ENCODE results near the gene IMMP2L.

IMMP2L gene

DNA sequence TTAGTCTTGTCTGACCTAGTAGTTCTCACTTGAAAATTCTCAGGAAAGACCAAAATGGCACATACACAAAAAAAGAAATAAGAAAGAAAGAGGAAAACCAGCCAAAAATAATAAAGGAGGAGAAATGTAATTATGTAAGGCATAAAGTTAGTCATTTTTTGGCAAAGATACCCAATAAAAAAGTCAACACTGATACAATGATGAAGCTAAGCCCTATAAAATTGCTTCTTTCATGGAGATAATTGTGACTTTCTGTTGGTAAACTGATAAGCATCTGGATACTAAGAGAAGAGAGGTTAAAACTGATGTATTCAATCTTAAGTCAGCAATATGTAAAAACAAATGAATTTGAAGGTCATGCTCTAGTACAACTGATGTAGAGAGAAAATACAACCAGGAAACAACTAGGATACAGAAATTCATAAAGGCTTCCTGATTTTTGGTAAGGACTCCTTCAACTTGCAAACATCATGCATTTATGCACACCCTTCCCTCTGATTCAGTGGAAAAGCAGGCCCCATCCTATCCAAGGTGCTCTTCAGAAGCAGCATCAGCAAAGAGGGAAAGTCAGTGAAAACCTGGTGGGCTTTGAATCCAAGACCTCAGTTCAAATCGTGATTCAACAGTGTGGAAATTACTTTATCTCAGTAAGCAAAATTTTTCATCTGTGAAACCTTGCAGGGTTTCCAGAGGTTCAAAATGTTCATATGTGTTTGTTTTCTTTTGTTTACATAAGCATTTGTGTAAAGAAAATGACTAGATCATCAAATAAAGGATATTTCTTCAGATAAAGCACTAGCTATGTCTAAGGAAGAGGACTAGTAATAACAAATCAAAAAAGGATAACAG, 32.6 kb downstream of the IMMP2L start:
- Histone ChIP-seq H3K36me3 (ENCODE audit: control insufficient read depth, insufficient read depth, low read length) (no peaks in the 10 kb centered on the region), H3K27me3 (ENCODE audit: control insufficient read depth, insufficient read depth, low read length) (no peaks in the 10 kb centered on the region), H3K9me3 (ENCODE audit: control insufficient read depth, insufficient read depth, low read depth, low read length) (no peaks in the 10 kb centered on the region), H3K4me3 (ENCODE audit: low read depth, low read length) (no peak overlapping the region), H3K9ac (ENCODE audit: low read length) (no peak overlapping the region), H3K4me1 (ENCODE audit: control insufficient read depth, insufficient read depth, low read length) (no peaks in the 10 kb centered on the region; the same call in 1 of the 2 replicates), H3K27ac (ENCODE audit: low read depth, low read length) (no peak overlapping the region)

DNA sequence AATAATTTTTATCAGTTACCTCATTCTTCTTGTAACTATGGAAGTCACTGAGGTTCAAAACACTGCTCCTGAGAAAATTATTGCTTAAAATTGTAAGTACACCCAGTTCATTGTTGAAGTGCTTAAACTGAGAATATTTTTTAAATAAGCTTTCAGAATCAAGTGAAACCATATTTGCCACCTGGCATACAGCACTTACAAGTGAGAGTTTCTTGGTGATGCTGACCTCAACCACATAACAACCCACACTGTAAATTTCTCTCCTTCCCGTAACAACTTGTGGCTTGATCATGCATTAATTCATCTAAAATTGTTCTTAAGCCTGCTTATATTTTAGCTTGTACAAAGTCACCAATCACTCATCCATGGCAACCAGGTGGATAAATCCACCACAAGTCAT, 34.0 kb downstream of the IMMP2L start:
- Histone ChIP-seq H3K27me3 (ENCODE audit: control insufficient read depth, insufficient read depth, low read length) (no peaks in the 10 kb centered on the region), H3K9ac (ENCODE audit: low read length) (no peak overlapping the region), H3K36me3 (ENCODE audit: control insufficient read depth, insufficient read depth, low read length) (no peaks in the 10 kb centered on the region), H3K4me3 (ENCODE audit: low read depth, low read length) (no peak overlapping the region), H3K27ac (ENCODE audit: low read depth, low read length) (no peak overlapping the region), H3K4me1 (ENCODE audit: control insufficient read depth, insufficient read depth, low read length) (no peaks in the 10 kb centered on the region; the same call in 1 of the 2 replicates), H3K9me3 (ENCODE audit: control insufficient read depth, insufficient read depth, low read depth, low read length) (no peaks in the 10 kb centered on the region)

- Histone ChIP-seq H3K4me3 (ENCODE audit: low read depth, low read length) (no peak overlapping the region), H3K9me3 (ENCODE audit: control insufficient read depth, insufficient read depth, low read depth, low read length) (no peaks in the 10 kb centered on the region), H3K27me3 (ENCODE audit: control insufficient read depth, insufficient read depth, low read length) (no peaks in the 10 kb centered on the region), H3K9ac (ENCODE audit: low read length) (no peak overlapping the region), H3K27ac (ENCODE audit: low read depth, low read length) (no peak overlapping the region), H3K36me3 (ENCODE audit: control insufficient read depth, insufficient read depth, low read length) (no peaks in the 10 kb centered on the region), H3K4me1 (ENCODE audit: control insufficient read depth, insufficient read depth, low read length) (no peaks in the 10 kb centered on the region; the same call in 1 of the 2 replicates)
Measured at GRCh38 chr7:111527545-111527944, 34.7 kb downstream of the IMMP2L start.

DNA sequence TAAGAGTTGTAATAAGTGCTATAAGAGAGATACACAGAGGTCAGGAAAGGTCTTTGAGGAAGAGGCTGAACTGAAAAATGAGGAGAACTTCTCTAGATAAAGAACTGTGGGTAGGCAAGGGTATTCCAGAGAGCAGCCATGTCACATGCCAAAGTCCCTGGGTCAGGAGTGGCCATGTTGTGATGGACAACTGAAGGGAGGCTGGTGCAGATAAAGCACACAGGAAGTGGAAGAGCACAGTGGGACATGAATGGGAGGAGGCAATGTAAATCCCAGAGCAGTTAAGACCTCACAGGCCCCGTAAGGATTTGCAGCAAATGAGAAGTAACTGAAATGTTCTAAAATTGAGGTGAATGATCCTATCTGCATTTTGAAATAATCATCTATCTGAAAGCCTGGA, 37.2 kb downstream of the IMMP2L start:
- H3K27ac ChIP-seq (ENCODE audit: low read depth, low read length), result no peak overlapping the region
- no peaks in the 10 kb centered on the region for H3K36me3 ChIP-seq (ENCODE audit: control insufficient read depth, insufficient read depth, low read length)

DNA sequence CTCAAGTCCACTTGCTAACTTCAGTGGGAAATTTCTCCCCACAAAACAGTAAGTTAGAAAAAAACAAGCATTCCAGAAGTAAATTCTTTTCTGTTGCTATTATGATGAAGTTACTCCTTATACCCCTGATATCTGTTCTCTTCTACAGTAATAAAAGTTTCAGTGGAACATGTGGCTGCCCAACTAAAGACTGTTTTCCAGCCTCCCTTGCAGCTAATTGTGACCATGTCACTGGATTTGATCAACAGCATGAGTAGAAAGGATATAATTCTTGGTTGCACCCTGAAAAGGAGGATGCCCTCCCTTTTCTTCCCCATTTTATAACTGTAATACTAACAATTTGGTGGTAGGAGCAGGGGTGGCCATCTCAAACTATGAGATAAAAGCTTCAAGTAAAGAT, 40.6 kb downstream of the IMMP2L start:
- no peaks in the 10 kb centered on the region; the same call in 1 of the 2 replicates for H3K4me1 ChIP-seq (ENCODE audit: control insufficient read depth, insufficient read depth, low read length)
- no peak overlapping the region for H3K4me3 ChIP-seq (ENCODE audit: low read depth, low read length)
- peaks cover 4% of the 10 kb centered on the region; the same call in 1 of the 2 replicates for H3K9me3 ChIP-seq (ENCODE audit: control insufficient read depth, insufficient read depth, low read depth, low read length)
- H3K27ac ChIP-seq (ENCODE audit: low read depth, low read length), result no peak overlapping the region
- H3K36me3 ChIP-seq (ENCODE audit: control insufficient read depth, insufficient read depth, low read length), result no peaks in the 10 kb centered on the region
- no peaks in the 10 kb centered on the region for H3K27me3 ChIP-seq (ENCODE audit: control insufficient read depth, insufficient read depth, low read length)
- no peak overlapping the region for H3K9ac ChIP-seq (ENCODE audit: low read length)

More for the DNA sequence above, 37.2 kb downstream of the IMMP2L start:
- Histone ChIP-seq H3K27me3 (ENCODE audit: control insufficient read depth, insufficient read depth, low read length) (no peaks in the 10 kb centered on the region), H3K9me3 (ENCODE audit: control insufficient read depth, insufficient read depth, low read depth, low read length) (peaks cover 4% of the 10 kb centered on the region; the same call in 1 of the 2 replicates), H3K9ac (ENCODE audit: low read length) (no peak overlapping the region), H3K4me3 (ENCODE audit: low read depth, low read length) (no peak overlapping the region), H3K4me1 (ENCODE audit: control insufficient read depth, insufficient read depth, low read length) (no peaks in the 10 kb centered on the region; the same call in 1 of the 2 replicates)

GRCh38 chr7:111518264-111518663, 44.0 kb downstream of the IMMP2L start:
- Histone ChIP-seq H3K36me3 (ENCODE audit: control insufficient read depth, insufficient read depth, low read length) (no peaks in the 10 kb centered on the region), H3K9me3 (ENCODE audit: control insufficient read depth, insufficient read depth, low read depth, low read length) (peaks cover 4% of the 10 kb centered on the region; the same call in 1 of the 2 replicates), H3K27ac (ENCODE audit: low read depth, low read length) (no peak overlapping the region), H3K27me3 (ENCODE audit: control insufficient read depth, insufficient read depth, low read length) (no peaks in the 10 kb centered on the region), H3K4me3 (ENCODE audit: low read depth, low read length) (no peak overlapping the region), H3K9ac (ENCODE audit: low read length) (no peak overlapping the region), H3K4me1 (ENCODE audit: control insufficient read depth, insufficient read depth, low read length) (no peaks in the 10 kb centered on the region)

GRCh38 chr7:111517549-111517951, 44.7 kb downstream of the IMMP2L start:
- no peaks in the 10 kb centered on the region for H3K4me1 ChIP-seq (ENCODE audit: control insufficient read depth, insufficient read depth, low read length)
- no peak overlapping the region for H3K9ac ChIP-seq (ENCODE audit: low read length)
- no peak overlapping the region for H3K4me3 ChIP-seq (ENCODE audit: low read depth, low read length)
- H3K27ac ChIP-seq (ENCODE audit: low read depth, low read length), result no peak overlapping the region
- no peaks in the 10 kb centered on the region for H3K27me3 ChIP-seq (ENCODE audit: control insufficient read depth, insufficient read depth, low read length)
- peaks cover 4% of the 10 kb centered on the region; the same call in 1 of the 2 replicates for H3K9me3 ChIP-seq (ENCODE audit: control insufficient read depth, insufficient read depth, low read depth, low read length)
- no peaks in the 10 kb centered on the region for H3K36me3 ChIP-seq (ENCODE audit: control insufficient read depth, insufficient read depth, low read length)

DNA sequence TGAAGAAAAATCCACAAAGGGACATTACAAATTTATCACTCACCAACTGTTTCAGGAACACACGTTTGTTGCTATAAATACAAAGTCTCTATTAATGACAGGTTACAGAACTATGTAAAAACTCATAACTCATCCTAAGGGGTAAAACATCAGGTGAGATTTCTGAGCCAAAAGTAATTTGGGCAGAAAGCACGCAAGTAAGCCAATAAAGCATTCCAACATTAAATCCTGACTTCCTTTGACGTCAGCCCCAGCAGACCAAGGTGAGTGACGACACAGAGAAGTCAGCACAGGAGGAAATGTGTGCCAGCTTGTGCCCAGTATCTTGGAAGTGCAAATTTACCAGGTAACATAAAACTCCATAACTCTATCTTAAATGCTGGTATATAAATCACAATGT, 45.7 kb downstream of the IMMP2L start:
- H3K27ac ChIP-seq (ENCODE audit: low read depth, low read length), result no peak overlapping the region
- H3K4me1 ChIP-seq (ENCODE audit: control insufficient read depth, insufficient read depth, low read length), result no peaks in the 10 kb centered on the region
- H3K36me3 ChIP-seq (ENCODE audit: control insufficient read depth, insufficient read depth, low read length), result no peaks in the 10 kb centered on the region
- no peak overlapping the region for H3K4me3 ChIP-seq (ENCODE audit: low read depth, low read length)
- H3K9me3 ChIP-seq (ENCODE audit: control insufficient read depth, insufficient read depth, low read depth, low read length), result no peaks in the 10 kb centered on the region; the same call in 1 of the 2 replicates
- H3K27me3 ChIP-seq (ENCODE audit: control insufficient read depth, insufficient read depth, low read length), result no peaks in the 10 kb centered on the region
- no peak overlapping the region for H3K9ac ChIP-seq (ENCODE audit: low read length)

GRCh38 chr7:111513566-111513965, 48.7 kb downstream of the IMMP2L start:
- Histone ChIP-seq H3K9me3 (ENCODE audit: control insufficient read depth, insufficient read depth, low read depth, low read length) (no peaks in the 10 kb centered on the region), H3K4me3 (ENCODE audit: low read depth, low read length) (no peak overlapping the region), H3K27ac (ENCODE audit: low read depth, low read length) (no peak overlapping the region), H3K4me1 (ENCODE audit: control insufficient read depth, insufficient read depth, low read length) (no peaks in the 10 kb centered on the region), H3K9ac (ENCODE audit: low read length) (no peak overlapping the region), H3K27me3 (ENCODE audit: control insufficient read depth, insufficient read depth, low read length) (no peaks in the 10 kb centered on the region), H3K36me3 (ENCODE audit: control insufficient read depth, insufficient read depth, low read length) (no peaks in the 10 kb centered on the region)

DNA sequence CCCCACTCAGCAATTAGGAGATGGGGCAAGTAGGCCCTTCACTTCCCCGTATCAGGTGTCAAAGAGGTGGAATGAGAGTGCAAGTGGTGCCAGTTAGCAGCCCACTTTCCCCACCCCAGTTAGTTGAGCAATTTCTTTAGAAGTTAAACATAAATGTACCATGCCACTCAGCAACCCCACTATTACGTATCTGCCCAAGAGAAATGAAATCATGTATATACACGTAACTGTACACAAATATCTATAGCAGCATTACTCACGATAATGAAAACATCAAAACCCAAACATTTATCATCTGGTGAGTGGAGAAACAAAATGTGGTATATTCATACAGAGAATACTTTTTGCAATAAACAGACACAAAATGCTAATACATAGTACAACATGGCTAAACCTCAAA, 50.4 kb downstream of the IMMP2L start:
- Histone ChIP-seq H3K9ac (ENCODE audit: low read length) (no peak overlapping the region), H3K27ac (ENCODE audit: low read depth, low read length) (no peak overlapping the region), H3K9me3 (ENCODE audit: control insufficient read depth, insufficient read depth, low read depth, low read length) (no peaks in the 10 kb centered on the region), H3K27me3 (ENCODE audit: control insufficient read depth, insufficient read depth, low read length) (no peaks in the 10 kb centered on the region), H3K36me3 (ENCODE audit: control insufficient read depth, insufficient read depth, low read length) (no peaks in the 10 kb centered on the region), H3K4me1 (ENCODE audit: control insufficient read depth, insufficient read depth, low read length) (no peaks in the 10 kb centered on the region), H3K4me3 (ENCODE audit: low read depth, low read length) (no peak overlapping the region)

GRCh38 chr7:111510584-111511378, 51.5 kb downstream of the IMMP2L start:
- no peaks in the 10 kb centered on the region for H3K4me1 ChIP-seq (ENCODE audit: control insufficient read depth, insufficient read depth, low read length)
- no peaks in the 10 kb centered on the region for H3K36me3 ChIP-seq (ENCODE audit: control insufficient read depth, insufficient read depth, low read length)
- H3K9me3 ChIP-seq (ENCODE audit: control insufficient read depth, insufficient read depth, low read depth, low read length), result no peaks in the 10 kb centered on the region
- no peak overlapping the region for H3K27ac ChIP-seq (ENCODE audit: low read depth, low read length)
- no peaks in the 10 kb centered on the region for H3K27me3 ChIP-seq (ENCODE audit: control insufficient read depth, insufficient read depth, low read length)
- H3K4me3 ChIP-seq (ENCODE audit: low read depth, low read length), result no peak overlapping the region
- no peak overlapping the region for H3K9ac ChIP-seq (ENCODE audit: low read length)

Measured in HUES6 (cell line).